ENCODE measurements around the gene RETREG2. TPM values are rescaled to one million over a fixed set of nuclear protein-coding genes. Genes with fewer than 3 reads are reported as not detected.

RETREG2 gene
- total RNA-seq, 1 experiment from 2014 or later: 106 TPM

DNA sequence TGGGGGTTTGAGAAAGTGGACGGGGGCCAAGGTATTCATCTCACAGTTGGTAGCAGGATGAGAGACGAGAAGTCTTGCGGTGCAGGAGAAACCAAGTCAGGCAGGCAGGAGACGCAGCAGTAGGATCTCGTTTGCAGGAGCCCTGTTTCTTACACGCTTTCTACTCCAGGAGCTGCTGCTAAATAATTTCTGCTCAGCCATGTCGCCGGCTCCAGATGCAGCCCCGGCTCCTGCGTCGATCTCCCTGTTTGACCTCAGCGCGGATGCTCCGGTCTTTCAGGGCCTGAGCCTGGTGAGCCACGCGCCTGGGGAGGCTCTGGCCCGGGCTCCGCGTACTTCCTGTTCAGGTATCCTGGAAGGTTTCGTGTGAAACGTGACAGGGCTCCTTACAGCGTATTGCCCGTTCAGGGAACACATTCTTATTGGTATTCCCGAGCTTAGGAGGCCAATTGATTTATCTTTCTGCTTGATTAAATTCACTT is 52.0 kb downstream of the RETREG2 start:
- Histone ChIP-seq H3K9me3 (ENCODE audit: control insufficient read depth, insufficient read depth, low read depth, low read length) (no peaks in the 10 kb centered on the region), H3K27ac (ENCODE audit: low read length) (peak overlapping the region; percentile 90), H3K36me3 (ENCODE audit: control insufficient read depth, insufficient read depth, low read length) (peaks cover 8% of the 10 kb centered on the region; the same call in 1 of the 2 replicates), H3K4me1 (ENCODE audit: control insufficient read depth, insufficient read depth, low read length) (peaks cover 8% of the 10 kb centered on the region), H3K27me3 (ENCODE audit: control insufficient read depth, insufficient read depth, low read length) (no peaks in the 10 kb centered on the region), H3K4me3 (ENCODE audit: low read depth in 2 of 2, low read length in 2 of 2) (peak overlapping the region; percentile 98 to 99)
- ATAC-seq (peak; percentile 15), DNase-seq (ENCODE audit: low read depth, low spot score) (no peak)
- BruUV-seq (replicated peaks): TSS peak; percentile 70
- CTCF ChIA-PET: interaction anchor here (0.6 kb wide), 1 partner anchor 194 kb away, joined by 3 read pairs; no protein-coding TSS in a partner anchor
- TF ChIP-seq POLR2AphosphoS5 (IDR thresholded peaks at IDR 0.05; ENCODE audit: low read depth, low read length) (no peak), TCF7L2 (IDR thresholded peaks at IDR 0.05; ENCODE audit: low read depth, low read length) (no peak)
- in situ Hi-C loops (cut with HindIII; ENCODE audit: low pct_unique_long_range_greater_than_20kb, low sequenced_read_pairs): no loop called here
- POLR2A ChIA-PET: interaction anchor here (2.1 kb wide), 1 partner anchor 15 kb away, joined by 11 read pairs; the partner anchor contains the start of genes GLB1L and STK16
- intact Hi-C loops (cut with micrococcal nuclease; ENCODE audit: unreplicated experiment): no loop called here

- CTCF ChIA-PET: interaction anchor here (0.6 kb wide), 1 partner anchor 503 kb away, joined by 4 read pairs; no protein-coding TSS in a partner anchor
- BruUV-seq (replicated peaks): no TSS peak
- intact Hi-C loops (cut with micrococcal nuclease; ENCODE audit: unreplicated experiment): no loop called here
Measured at GRCh38 chr2:219234331-219234730, 56.3 kb downstream of the RETREG2 start.

More at GRCh38 chr2:219234331-219234730, 56.3 kb downstream of the RETREG2 start:
- Histone ChIP-seq H3K4me1 (ENCODE audit: control insufficient read depth, insufficient read depth, low read length) (no peaks in the 10 kb centered on the region), H3K27ac (ENCODE audit: low read length) (no peak overlapping the region), H3K36me3 (ENCODE audit: control insufficient read depth, insufficient read depth, low read length) (peaks cover 10% of the 10 kb centered on the region; the same call in 1 of the 2 replicates), H3K4me3 (ENCODE audit: low read depth in 2 of 2, low read length in 2 of 2) (no peak overlapping the region), H3K9me3 (ENCODE audit: control insufficient read depth, insufficient read depth, low read depth, low read length) (no peaks in the 10 kb centered on the region), H3K27me3 (ENCODE audit: control insufficient read depth, insufficient read depth, low read length) (no peaks in the 10 kb centered on the region)
- ATAC-seq (no peak), DNase-seq (ENCODE audit: low read depth, low spot score) (no peak)
- TF ChIP-seq REST (IDR thresholded peaks at IDR 0.05; ENCODE audit: insufficient read depth in 1 of 2, low read depth in 2 of 2, low read length in 1 of 2) (no peak), CTCF (IDR thresholded peaks at IDR 0.05) (no peak), SIN3A (IDR thresholded peaks at IDR 0.05; ENCODE audit: borderline replicate concordance, insufficient read depth, low read depth, low read length) (no peak), POLR2AphosphoS5 (IDR thresholded peaks at IDR 0.05; ENCODE audit: low read depth, low read length) (no peak), TCF7L2 (IDR thresholded peaks at IDR 0.05; ENCODE audit: low read depth, low read length) (no peak)
- in situ Hi-C loops (cut with HindIII; ENCODE audit: low pct_unique_long_range_greater_than_20kb, low sequenced_read_pairs): no loop called here
- POLR2A ChIA-PET: no interaction called here

Other genes with a start within 250 kb of the RETREG2 start
- gene CDK5R2, start 218.6 kb upstream of the RETREG2 start, total RNA-seq (2021; ENCODE audit: unreplicated experiment): 1.3 TPM
- gene FEV, start 193.1 kb upstream of the RETREG2 start, total RNA-seq (2021; ENCODE audit: unreplicated experiment): not detected
- not detected for gene CRYBA2, start 184.9 kb upstream of the RETREG2 start, total RNA-seq (2021; ENCODE audit: unreplicated experiment)
- gene CFAP65, start 136.8 kb upstream of the RETREG2 start, total RNA-seq (2021; ENCODE audit: unreplicated experiment): 0.33 TPM
- gene IHH, start 117.4 kb upstream of the RETREG2 start, total RNA-seq (2021; ENCODE audit: unreplicated experiment): 0.23 TPM
- 18.2 TPM for gene NHEJ1, start 17.5 kb upstream of the RETREG2 start, total RNA-seq (2021; ENCODE audit: unreplicated experiment)
- 3.3 TPM for gene SLC23A3, start 8.2 kb upstream of the RETREG2 start, total RNA-seq (2021; ENCODE audit: unreplicated experiment)
- gene CNPPD1, start 1.4 kb upstream of the RETREG2 start, total RNA-seq (2021; ENCODE audit: unreplicated experiment): 55.7 TPM
- 43.2 TPM for gene ZFAND2B, start 28.5 kb downstream of the RETREG2 start, total RNA-seq (2021; ENCODE audit: unreplicated experiment)
- 19.0 TPM for gene ABCB6, start 40.7 kb downstream of the RETREG2 start, total RNA-seq (2021; ENCODE audit: unreplicated experiment)
- 75.1 TPM for gene ATG9A, start 51.4 kb downstream of the RETREG2 start, total RNA-seq (2021; ENCODE audit: unreplicated experiment)
- gene ANKZF1, start 51.5 kb downstream of the RETREG2 start, total RNA-seq (2021; ENCODE audit: unreplicated experiment): 36.2 TPM
- gene GLB1L, start 67.2 kb downstream of the RETREG2 start, total RNA-seq (2021; ENCODE audit: unreplicated experiment): 8.1 TPM
- gene STK16, start 67.2 kb downstream of the RETREG2 start, total RNA-seq (2021; ENCODE audit: unreplicated experiment): 29.9 TPM
- not detected for gene TUBA4B, start 75.0 kb downstream of the RETREG2 start, total RNA-seq (2021; ENCODE audit: unreplicated experiment)
- 12.9 TPM for gene TUBA4A, start 75.6 kb downstream of the RETREG2 start, total RNA-seq (2021; ENCODE audit: unreplicated experiment)
- gene DNAJB2, start 101.1 kb downstream of the RETREG2 start, total RNA-seq (2021; ENCODE audit: unreplicated experiment): 66.2 TPM
- gene PTPRN, start 131.1 kb downstream of the RETREG2 start, total RNA-seq (2021; ENCODE audit: unreplicated experiment): not detected
- not detected for gene RESP18, start 154.5 kb downstream of the RETREG2 start, total RNA-seq (2021; ENCODE audit: unreplicated experiment)
- gene DNPEP, start 209.6 kb downstream of the RETREG2 start, total RNA-seq (2021; ENCODE audit: unreplicated experiment): 107 TPM
- gene DES, start 240.1 kb downstream of the RETREG2 start, total RNA-seq (2021; ENCODE audit: unreplicated experiment): 0.69 TPM

Measured in Panc1 (cell line).